ENCODE measurements around the gene FRAS1. TPM values are rescaled to one million over a fixed set of nuclear protein-coding genes. Genes with fewer than 3 reads are reported as not detected.

Gene FRAS1
- total and polyA plus RNA-seq, 9 of the 15 experiments (the other 6 are each of a cell fraction or from before 2014, with no cell fraction given): under 0.01 to 0.11 (median 0.04) TPM; not detected in 2

GRCh38 chr4:78031417-78031950, 25.6 kb upstream of the FRAS1 start:
- Histone ChIP-seq H3K36me3 (ENCODE audit: control insufficient read depth, insufficient read depth, low read length) (no peaks in the 10 kb centered on the region), H3K4me2 (ENCODE audit: insufficient read depth, low read length) (no peak overlapping the region), H3K27ac (ENCODE audit: extremely low read depth, low read depth, low read length) (no peak overlapping the region), H3K79me2 (ENCODE audit: control insufficient read depth, insufficient read depth, low read length) (no peaks in the 10 kb centered on the region), H3K9ac (ENCODE audit: insufficient read depth in 1 of 2, low read depth in 2 of 2, low read length in 2 of 2) (no peak overlapping the region), H3K27me3 (ENCODE audit: control insufficient read depth in 2 of 2, insufficient read depth in 2 of 2, low read length in 2 of 2) (no peaks in the 10 kb centered on the region; a peak in 1 of 5 replicates), H3K4me1 (replicated peaks in 1 of 2; ENCODE audit: control insufficient read depth in 2 of 2, insufficient read depth in 2 of 2, low read length in 2 of 2) (no peaks in the 10 kb centered on the region), H3K9me1 (ENCODE audit: control insufficient read depth, insufficient read depth, low read length) (no peaks in the 10 kb centered on the region), H3K4me3 (no peak overlapping the region), H4K20me1 (replicated peaks; ENCODE audit: control insufficient read depth, insufficient read depth, low read length) (no peaks in the 10 kb centered on the region), H3K9me3 (replicated peaks; ENCODE audit: control insufficient read depth, insufficient read depth, low read depth, low read length) (no peaks in the 10 kb centered on the region), H2AFZ (ENCODE audit: low read depth, low read length) (no peak overlapping the region)
- FAIRE-seq: no peak
- intact Hi-C loops (cut with micrococcal nuclease): no loop called here
- ChIA-PET POLR2A (interaction anchor here (0.6 kb wide), 1 partner anchor 9 kb away, joined by 3 read pairs; no protein-coding TSS in a partner anchor), CTCF (ENCODE audit: low intra/inter-chr PET ratio) (no interaction called here)
- no peak for DNase-seq (ENCODE audit: extremely low read depth in 1 of 4, low spot score in 3 of 4)
- in situ Hi-C loops (cut with MboI): no loop called here
- BruUV-seq (replicated peaks): no TSS peak
- 2% methylated on average over 5 of the region's 5 CpGs for WGBS (ENCODE audit: insufficient coverage, low coverage, missing lambda C conversion rate)
- no peak for ATAC-seq
- TF ChIP-seq ZNF324 (CRISPR knock-in tag; IDR thresholded peaks at IDR 0.05) (no peak), CBFB (CRISPR knock-in tag; IDR thresholded peaks at IDR 0.05) (no peak), ZBTB9 (CRISPR knock-in tag; IDR thresholded peaks at IDR 0.05) (no peak), TCF15 (CRISPR knock-in tag; IDR thresholded peaks at IDR 0.05) (no peak), HMG20A (CRISPR knock-in tag; conservative IDR thresholded peaks at IDR 0.05) (no peak), NCOR1 (IDR thresholded peaks at IDR 0.05) (no peak), HNRNPLL (IDR thresholded peaks at IDR 0.05; ENCODE audit: low read depth, low read length, poor library complexity, severe bottlenecking) (no peak), GABPB2 (CRISPR knock-in tag; conservative IDR thresholded peaks at IDR 0.05) (no peak), POLR2H (tag; IDR thresholded peaks at IDR 0.05; ENCODE audit: low read depth) (no peak), MTA2 (IDR thresholded peaks at IDR 0.05; ENCODE audit: low read depth) (no peak), POLR2G (IDR thresholded peaks at IDR 0.05; ENCODE audit: low read depth, low read length) (no peak)
- TF ChIP-seq, protein P1, sequence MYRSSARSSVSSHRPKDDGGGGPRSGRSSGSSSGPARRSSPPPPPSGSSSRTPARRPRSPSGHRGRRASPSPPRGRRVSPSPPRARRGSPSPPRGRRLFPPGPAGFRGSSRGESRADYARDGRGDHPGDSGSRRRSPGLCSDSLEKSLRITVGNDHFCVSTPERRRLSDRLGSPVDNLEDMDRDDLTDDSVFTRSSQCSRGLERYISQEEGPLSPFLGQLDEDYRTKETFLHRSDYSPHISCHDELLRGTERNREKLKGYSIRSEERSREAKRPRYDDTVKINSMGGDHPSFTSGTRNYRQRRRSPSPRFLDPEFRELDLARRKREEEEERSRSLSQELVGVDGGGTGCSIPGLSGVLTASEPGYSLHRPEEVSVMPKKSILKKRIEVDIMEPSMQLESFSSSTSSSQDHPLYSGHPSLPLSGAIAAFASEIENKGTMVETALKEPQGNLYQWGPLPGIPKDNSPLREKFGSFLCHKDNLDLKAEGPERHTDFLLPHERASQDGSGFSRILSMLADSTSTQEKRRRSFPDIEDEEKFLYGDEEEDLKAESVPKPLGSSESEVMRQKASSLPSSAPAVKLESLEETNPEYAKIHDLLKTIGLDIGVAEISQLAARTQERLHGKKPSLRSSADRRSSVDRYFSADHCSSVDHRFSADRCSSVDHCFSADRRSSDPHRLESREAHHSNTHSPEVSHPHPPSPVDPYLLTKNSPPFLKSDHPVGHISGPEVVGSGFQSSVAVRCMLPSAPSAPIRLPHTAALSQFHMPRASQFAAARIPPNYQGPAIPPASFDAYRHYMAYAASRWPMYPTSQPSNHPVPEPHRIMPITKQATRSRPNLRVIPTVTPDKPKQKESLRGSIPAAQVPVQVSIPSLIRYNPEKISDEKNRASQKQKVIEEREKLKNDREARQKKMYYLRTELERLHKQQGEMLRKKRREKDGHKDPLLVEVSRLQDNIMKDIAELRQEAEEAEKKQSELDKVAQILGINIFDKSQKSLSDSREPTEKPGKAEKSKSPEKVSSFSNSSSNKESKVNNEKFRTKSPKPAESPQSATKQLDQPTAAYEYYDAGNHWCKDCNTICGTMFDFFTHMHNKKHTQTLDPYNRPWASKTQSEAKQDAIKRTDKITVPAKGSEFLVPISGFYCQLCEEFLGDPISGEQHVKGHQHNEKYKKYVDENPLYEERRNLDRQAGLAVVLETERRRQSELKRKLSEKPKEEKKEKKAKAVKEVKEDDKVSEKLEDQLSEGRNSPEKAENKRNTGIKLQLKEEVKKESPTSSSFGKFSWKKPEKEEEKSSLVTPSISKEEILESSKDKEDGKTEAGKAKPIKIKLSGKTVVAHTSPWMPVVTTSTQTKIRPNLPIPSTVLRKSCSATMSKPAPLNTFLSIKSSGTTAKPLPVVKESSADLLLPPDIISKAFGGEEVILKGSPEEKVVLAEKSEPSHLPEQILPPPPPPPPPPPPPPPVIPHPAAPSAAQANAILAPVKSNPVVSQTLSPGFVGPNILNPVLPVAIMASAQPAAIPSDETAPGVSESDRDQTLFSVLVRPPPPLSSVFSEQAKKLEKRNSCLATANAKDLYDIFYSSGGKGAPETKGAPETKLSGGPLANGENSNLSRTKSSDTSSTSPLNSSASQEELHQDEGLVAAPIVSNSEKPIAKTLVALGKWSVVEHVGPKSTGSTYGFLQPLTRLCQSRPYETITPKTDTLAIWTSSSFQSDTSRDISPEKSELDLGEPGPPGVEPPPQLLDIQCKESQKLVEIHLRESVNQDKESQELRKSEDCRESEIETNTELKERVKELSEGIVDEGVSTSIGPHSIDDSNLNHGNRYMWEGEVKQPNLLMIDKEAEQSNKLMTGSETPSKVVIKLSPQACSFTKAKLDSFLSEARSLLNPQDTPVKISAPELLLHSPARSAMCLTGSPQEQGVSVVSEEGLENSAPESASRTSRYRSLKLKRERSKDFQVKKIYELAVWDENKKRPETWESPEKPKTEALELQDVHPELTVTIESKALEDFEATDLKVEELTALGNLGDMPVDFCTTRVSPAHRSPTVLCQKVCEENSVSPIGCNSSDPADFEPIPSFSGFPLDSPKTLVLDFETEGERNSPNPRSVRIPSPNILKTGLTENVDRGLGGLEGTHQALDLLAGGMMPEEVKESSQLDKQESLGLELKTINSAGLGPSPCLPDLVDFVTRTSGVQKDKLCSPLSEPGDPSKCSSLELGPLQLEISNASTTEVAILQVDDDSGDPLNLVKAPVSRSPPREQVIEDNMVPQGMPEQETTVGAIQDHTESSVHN (IDR thresholded peaks at IDR 0.05; ENCODE audit: borderline replicate concordance in 1 of 2, low read depth in 1 of 2): no peak
